Lung (tissue), 12 donors: ENCODE results near the gene STEEP1. TPM values are rescaled to one million over a fixed set of nuclear protein-coding genes. Genes with fewer than 3 reads are reported as not detected.

Source experiments
- ATAC-seq: fragments of 200-7000 bp; cut with Tn5 transposase; one replicate; pipeline ENCODE4 v1.9.1; 2020; ENCODE audit warnings: moderate number of reproducible peaks; ENCODE audit not compliant: insufficient read depth, low FRiP score
- DNase-seq, 3 donors: peaks; one replicate each; pipeline ENCODE4 v3.0.0-alpha.2; 2013 to 2017
- H3K27ac ChIP-seq, 2 donors: one replicate each; pipeline ENCODE4 v1.5.1; 2013; ENCODE audit warnings: mild to moderate bottlenecking in 2 of 2, moderate library complexity in 2 of 2, control low read depth in 1 of 2, inconsistent platforms in 1 of 2, low read depth in 1 of 2, low read length in 1 of 2
- H3K27me3 ChIP-seq, 3 donors: one replicate each; pipeline ENCODE4 v1.5.1; 2013; ENCODE audit warnings: low read length in 2 of 3; ENCODE audit not compliant: control insufficient read depth in 3 of 3, insufficient read depth in 3 of 3
- H3K36me3 ChIP-seq, 4 donors: one replicate each; pipeline ENCODE4 v1.5.1; 2013; ENCODE audit warnings: low read length in 4 of 4, mild to moderate bottlenecking in 1 of 4, moderate library complexity in 1 of 4; ENCODE audit not compliant: control insufficient read depth in 4 of 4, insufficient read depth in 4 of 4
- H3K4me1 ChIP-seq, 5 donors: one replicate each; pipeline ENCODE4 v1.5.1; 2013; ENCODE audit warnings: low read length in 5 of 5, mild to moderate bottlenecking in 2 of 5, moderate library complexity in 1 of 5; ENCODE audit not compliant: control insufficient read depth in 5 of 5, insufficient read depth in 5 of 5
- H3K4me3 ChIP-seq: one replicate; pipeline ENCODE4 v1.5.1; 2013; ENCODE audit warnings: mild to moderate bottlenecking, control low read depth, moderate library complexity
- H3K9ac ChIP-seq, 2 donors: one replicate each; pipeline ENCODE4 v1.5.1; 2013; ENCODE audit warnings: low read length in 2 of 2, control low read depth in 1 of 2; ENCODE audit not compliant: insufficient read depth in 1 of 2
- H3K9me3 ChIP-seq, 4 donors: one replicate each; pipeline ENCODE4 v1.5.1; 2013; ENCODE audit warnings: low read length in 3 of 4, mild to moderate bottlenecking in 1 of 4, moderate library complexity in 1 of 4; ENCODE audit not compliant: control insufficient read depth in 4 of 4, insufficient read depth in 3 of 4
- WGBS, 2 donors: extraction: QIAGEN DNeasy Blood & Tissue Kit; methylation state at CpG; one replicate each; pipeline ENCODE4 v1.1.7; 2013; 5-methylcytosine and 5-hydroxymethylcytosine counted together
- polyA plus RNA-seq, 2 donors: library from polyadenylated mRNA; stranded (reverse); fragments of 200-250 nt; gene quantifications; one replicate each; pipeline ENCODE4 v1.2.1, GENCODE V29; 2013
- total RNA-seq, 2 donors: library from RNA; depleted of rRNA in 1 of 2; stranded (reverse); fragments of >200 nt in 1 of 2; gene quantifications; one replicate each; pipeline ENCODE4 v1.2.1, GENCODE V29; 2014 to 2021
- TF ChIP-seq, protein P1 (sequence below): IDR thresholded peaks from 2 replicates; pipeline ENCODE4 v1.5.1; 2012; ENCODE audit warnings: mild to moderate bottlenecking; ENCODE audit errors: control extremely low read depth, extremely low read depth
- donor health status: control.
- donor health status: control.
- donor health status: Bipolar disorder and iron deficiency.
- donor health status: healthy.
- donor health status: DM: yes; HTN: yes; CAD: no.

The STEEP1 gene
- total and polyA plus RNA-seq, 4 donors: 8.3 to 40.8 (median 18.2) TPM

DNA sequence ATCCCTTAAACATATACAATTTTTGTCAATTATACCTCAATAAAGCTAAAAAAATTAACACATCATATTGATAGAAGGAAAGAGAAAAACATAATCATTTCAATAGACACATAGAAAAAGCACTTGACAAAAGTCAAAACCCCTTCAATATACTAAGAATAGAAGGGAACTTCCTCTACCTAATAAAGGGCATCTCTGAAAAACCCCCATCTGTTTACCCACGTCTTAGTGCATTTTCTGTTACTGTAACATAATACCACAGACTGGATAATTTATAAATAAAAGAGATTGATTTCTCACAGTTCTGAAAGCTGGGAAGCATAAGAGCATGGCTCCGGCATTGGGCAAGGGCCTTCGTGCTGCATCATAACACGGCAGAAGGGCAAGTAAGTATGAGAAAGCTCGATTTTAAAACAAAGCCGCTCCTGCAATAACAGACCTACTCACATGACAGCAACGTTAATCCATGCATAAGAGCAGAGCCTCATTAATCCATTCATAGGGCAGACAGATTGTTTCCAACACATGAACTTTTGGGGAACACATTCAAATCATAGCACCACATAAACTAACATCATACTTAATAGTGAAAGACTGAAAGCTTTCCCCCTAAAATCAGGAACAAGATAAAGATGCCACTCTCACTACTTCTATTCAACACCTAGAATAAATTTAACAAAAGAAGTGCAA lies 15.7 kb downstream of the STEEP1 start:
- TF ChIP-seq, protein P1, sequence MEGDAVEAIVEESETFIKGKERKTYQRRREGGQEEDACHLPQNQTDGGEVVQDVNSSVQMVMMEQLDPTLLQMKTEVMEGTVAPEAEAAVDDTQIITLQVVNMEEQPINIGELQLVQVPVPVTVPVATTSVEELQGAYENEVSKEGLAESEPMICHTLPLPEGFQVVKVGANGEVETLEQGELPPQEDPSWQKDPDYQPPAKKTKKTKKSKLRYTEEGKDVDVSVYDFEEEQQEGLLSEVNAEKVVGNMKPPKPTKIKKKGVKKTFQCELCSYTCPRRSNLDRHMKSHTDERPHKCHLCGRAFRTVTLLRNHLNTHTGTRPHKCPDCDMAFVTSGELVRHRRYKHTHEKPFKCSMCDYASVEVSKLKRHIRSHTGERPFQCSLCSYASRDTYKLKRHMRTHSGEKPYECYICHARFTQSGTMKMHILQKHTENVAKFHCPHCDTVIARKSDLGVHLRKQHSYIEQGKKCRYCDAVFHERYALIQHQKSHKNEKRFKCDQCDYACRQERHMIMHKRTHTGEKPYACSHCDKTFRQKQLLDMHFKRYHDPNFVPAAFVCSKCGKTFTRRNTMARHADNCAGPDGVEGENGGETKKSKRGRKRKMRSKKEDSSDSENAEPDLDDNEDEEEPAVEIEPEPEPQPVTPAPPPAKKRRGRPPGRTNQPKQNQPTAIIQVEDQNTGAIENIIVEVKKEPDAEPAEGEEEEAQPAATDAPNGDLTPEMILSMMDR: no peak
- 62 to 63% methylated on average over 7 of the region's 7 CpGs for WGBS, 2 donors
- H3K4me3 ChIP-seq: no peak overlapping the region
- H3K27ac ChIP-seq: no peak overlapping the region
- H3K9me3 ChIP-seq: no peaks in the 10 kb centered on the region
- H3K36me3 ChIP-seq: no peaks in the 10 kb centered on the region
- no peaks in the 10 kb centered on the region for H3K27me3 ChIP-seq
- DNase-seq (no peak), ATAC-seq (no peak)
- H3K9ac ChIP-seq: no peak overlapping the region
- no peaks in the 10 kb centered on the region for H3K4me1 ChIP-seq

DNA sequence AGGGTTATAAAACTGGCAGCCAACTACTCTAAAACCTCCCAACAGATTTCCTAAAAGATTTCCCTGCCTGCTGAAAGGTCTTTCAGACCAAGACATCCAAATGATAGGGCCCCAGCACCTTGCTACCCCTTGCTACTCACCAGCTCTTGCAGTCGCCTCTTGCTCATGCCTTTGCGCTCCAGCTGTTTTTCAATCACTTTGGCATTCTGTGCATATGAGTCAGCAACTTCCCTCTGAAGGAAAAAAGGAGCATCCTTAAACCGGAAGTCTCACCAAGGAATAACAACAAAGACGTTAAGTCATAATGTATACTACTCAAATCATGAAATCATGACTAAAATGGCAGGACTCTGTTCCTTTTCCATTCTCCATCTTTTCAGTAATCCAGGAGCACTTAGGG lies 24.0 kb downstream of the STEEP1 start:
- H3K36me3 ChIP-seq: peaks cover 0 to 7% (median 4%) of the 10 kb centered on the region in 4 donors
- ATAC-seq (no peak), DNase-seq (no peak)
- H3K4me3 ChIP-seq: no peak overlapping the region
- no peaks in the 10 kb centered on the region for H3K4me1 ChIP-seq
- TF ChIP-seq, protein P1: no peak
- 74 to 85% methylated on average over 4 of the region's 4 CpGs for WGBS, 2 donors
- H3K9me3 ChIP-seq: no peaks in the 10 kb centered on the region
- H3K27ac ChIP-seq: no peak overlapping the region
- no peak overlapping the region for H3K9ac ChIP-seq
- H3K27me3 ChIP-seq: no peaks in the 10 kb centered on the region

DNA sequence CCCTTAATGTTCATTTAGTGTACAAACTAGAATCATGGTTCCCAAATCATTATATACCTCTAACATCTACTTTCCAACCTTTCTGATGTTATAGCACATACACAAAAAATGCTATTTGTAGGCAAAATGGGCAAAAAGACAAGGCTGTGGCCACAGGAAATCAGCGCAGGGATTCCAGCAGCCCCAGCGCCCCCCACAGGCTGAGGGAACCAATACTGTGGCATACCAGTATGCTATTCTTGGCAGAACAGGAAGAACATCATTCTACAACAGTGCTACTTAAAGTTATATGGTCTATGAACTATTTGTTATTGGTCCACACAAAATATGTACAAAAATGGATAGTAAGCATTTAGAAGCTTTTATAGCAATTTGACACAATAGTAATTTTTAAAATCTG lies 25.3 kb downstream of the STEEP1 start:
- ATAC-seq (no peak), DNase-seq (no peak)
- no peaks in the 10 kb centered on the region for H3K9me3 ChIP-seq
- H3K9ac ChIP-seq: no peak overlapping the region
- no peak overlapping the region for H3K4me3 ChIP-seq
- H3K27ac ChIP-seq: no peak overlapping the region
- H3K4me1 ChIP-seq: no peaks in the 10 kb centered on the region
- no peaks in the 10 kb centered on the region for H3K27me3 ChIP-seq
- WGBS, 2 donors: 45 to 57% methylated on average over 2 of the region's 2 CpGs
- peaks cover 0 to 7% (median 4%) of the 10 kb centered on the region in 4 donors for H3K36me3 ChIP-seq
- TF ChIP-seq, protein P1: no peak

DNA sequence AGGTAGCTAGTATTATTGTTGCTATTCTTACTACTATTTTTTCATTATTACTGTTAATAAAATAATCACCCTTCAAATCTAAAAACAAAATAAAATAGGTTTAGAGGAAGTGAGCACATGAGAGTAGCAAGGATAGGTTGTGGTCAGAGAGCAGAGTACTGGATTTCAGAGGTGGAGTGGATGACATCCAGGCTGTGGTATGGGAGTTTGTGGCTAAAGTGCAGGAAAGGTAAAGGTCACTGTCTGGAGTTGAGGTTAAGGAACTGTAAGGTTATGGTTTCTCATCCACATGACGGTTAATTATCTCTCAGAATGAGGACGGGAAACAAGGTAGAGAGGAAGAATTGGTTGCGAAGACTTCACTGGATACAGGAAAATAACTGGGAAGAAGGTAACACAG lies 27.7 kb downstream of the STEEP1 start:
- no peaks in the 10 kb centered on the region for H3K27me3 ChIP-seq
- H3K9ac ChIP-seq: no peak overlapping the region
- H3K9me3 ChIP-seq: no peaks in the 10 kb centered on the region
- 58 to 69% methylated on average over 3 of the region's 3 CpGs for WGBS, 2 donors
- no peak overlapping the region for H3K4me3 ChIP-seq
- ATAC-seq (no peak), DNase-seq (no peak)
- no peaks in the 10 kb centered on the region for H3K4me1 ChIP-seq
- peaks cover 0 to 7% (median 4%) of the 10 kb centered on the region in 4 donors for H3K36me3 ChIP-seq
- TF ChIP-seq, protein P1: no peak
- no peak overlapping the region for H3K27ac ChIP-seq
